Panc1 (cell line): ENCODE measurements around the gene CTRB2. TPM values are rescaled to one million over a fixed set of nuclear protein-coding genes. Genes with fewer than 3 reads are reported as not detected.

ENCODE experiments used
- total RNA-seq: library from RNA; stranded (reverse); gene quantifications from one replicate; pipeline ENCODE4 v1.2.1, GENCODE V29; 2021; ENCODE audit not compliant: unreplicated experiment

Gene CTRB2
- total RNA-seq, 1 experiment from 2014 or later = 5.0 TPM

Other genes with a start within 250 kb of the CTRB2 start
- gene WDR59, start 222.0 kb downstream of the CTRB2 start, total RNA-seq = 58.7 TPM
- 52.3 TPM for gene ZNRF1, start 208.1 kb downstream of the CTRB2 start, total RNA-seq
- 3.1 TPM for gene LDHD, start 90.4 kb downstream of the CTRB2 start, total RNA-seq
- 10.0 TPM for gene ZFP1, start 58.6 kb downstream of the CTRB2 start, total RNA-seq
- gene CTRB1, start 11.8 kb upstream of the CTRB2 start, total RNA-seq = 2.7 TPM
- 120 TPM for gene BCAR1, start 44.5 kb upstream of the CTRB2 start, total RNA-seq
- 25.7 TPM for gene CFDP1, start 226.3 kb upstream of the CTRB2 start, total RNA-seq